SH-SY5Y (cell line): ENCODE measurements around the gene RUBCN.

ENCODE experiments used
- GATA2 ChIP-seq: IDR thresholded peaks from 2 replicates; pipeline ENCODE4 v1.6.1; 2011; ENCODE audit warnings: mild to moderate bottlenecking, low read depth, low read length
- GATA3 ChIP-seq: IDR thresholded peaks from 2 replicates; pipeline ENCODE4 v1.6.1; 2011; ENCODE audit warnings: low read depth, mild to moderate bottlenecking, low read length, moderate library complexity

RUBCN gene

GRCh38 chr3:197711973-197712707 lies 24.6 kb downstream of the RUBCN start:
- TF ChIP-seq GATA3 (no peak), GATA2 (no peak)

GRCh38 chr3:197709135-197709534 lies 27.6 kb downstream of the RUBCN start:
- TF ChIP-seq GATA3 (no peak), GATA2 (no peak)

GRCh38 chr3:197706658-197707057 lies 30.0 kb downstream of the RUBCN start:
- no peak for TF ChIP-seq GATA3
- no peak for TF ChIP-seq GATA2

- TF ChIP-seq GATA3 (no peak), GATA2 (no peak)
Measured at GRCh38 chr3:197701841-197702240, 34.9 kb downstream of the RUBCN start.

- no peak for TF ChIP-seq GATA2
- no peak for TF ChIP-seq GATA3
Measured at GRCh38 chr3:197700095-197700494, 36.6 kb downstream of the RUBCN start.

- no peak for TF ChIP-seq GATA2
- no peak for TF ChIP-seq GATA3
Measured at GRCh38 chr3:197697355-197697754, 39.3 kb downstream of the RUBCN start.

- TF ChIP-seq GATA3 (no peak), GATA2 (no peak)
Measured at GRCh38 chr3:197694251-197694650, 42.5 kb downstream of the RUBCN start.

GRCh38 chr3:197692641-197693040 lies 44.1 kb downstream of the RUBCN start:
- TF ChIP-seq GATA2 (no peak), GATA3 (no peak)

GRCh38 chr3:197690754-197691153 lies 46.0 kb downstream of the RUBCN start:
- TF ChIP-seq GATA2 (no peak), GATA3 (no peak)

- TF ChIP-seq GATA2: no peak
- TF ChIP-seq GATA3: no peak
Measured at GRCh38 chr3:197687570-197687969, 49.1 kb downstream of the RUBCN start.

- TF ChIP-seq GATA3 (no peak), GATA2 (no peak)
Measured at GRCh38 chr3:197686899-197687298, 49.8 kb downstream of the RUBCN start.

GRCh38 chr3:197685546-197685945 lies 51.2 kb downstream of the RUBCN start:
- TF ChIP-seq GATA2 (no peak), GATA3 (no peak)

- TF ChIP-seq GATA2 (no peak), GATA3 (no peak)
Measured at GRCh38 chr3:197683191-197683590, 53.5 kb downstream of the RUBCN start.

GRCh38 chr3:197682713-197683112 lies 54.0 kb downstream of the RUBCN start:
- TF ChIP-seq GATA2 (no peak), GATA3 (no peak)

GRCh38 chr3:197680955-197681521 lies 55.7 kb downstream of the RUBCN start:
- TF ChIP-seq GATA3: no peak
- no peak for TF ChIP-seq GATA2
